H9 (cell line): ENCODE measurements around the gene PBX1. TPM values are rescaled to one million over a fixed set of nuclear protein-coding genes. Genes with fewer than 3 reads are reported as not detected.
A peak's percentile ranks its signal among the peaks of the same experiment; 100 is the strongest.

ENCODE experiments used
- DNase-seq: peaks from one replicate; pipeline ENCODE4 v3.0.0-alpha.2; 2017
- H2AFZ ChIP-seq: one replicate; pipeline ENCODE4 v1.6.1; 2013; ENCODE audit warnings: mild to moderate bottlenecking, low read length, control low read depth, moderate library complexity
- H2AK5ac ChIP-seq: 2 replicates; pipeline ENCODE4 v1.6.1; 2013; ENCODE audit warnings: low read length, control low read depth, mixed read lengths; ENCODE audit not compliant: insufficient read length
- H2BK120ac ChIP-seq: one replicate; pipeline ENCODE4 v1.6.1; 2013; ENCODE audit warnings: low read depth, mild to moderate bottlenecking, low read length, control low read depth, inconsistent platforms; ENCODE audit not compliant: poor library complexity, severe bottlenecking
- H2BK12ac ChIP-seq: 2 replicates; pipeline ENCODE4 v1.6.1; 2013; ENCODE audit warnings: low read length, control low read depth, mixed read lengths, low read depth; ENCODE audit not compliant: insufficient read length
- H2BK15ac ChIP-seq: 2 replicates; pipeline ENCODE4 v1.6.1; 2013; ENCODE audit warnings: low read depth, low read length, control low read depth
- H2BK20ac ChIP-seq: one replicate; pipeline ENCODE4 v1.6.1; 2013; ENCODE audit warnings: low read depth, mild to moderate bottlenecking, low read length, control low read depth, inconsistent platforms; ENCODE audit not compliant: poor library complexity, severe bottlenecking
- H2BK5ac ChIP-seq: 2 replicates; pipeline ENCODE4 v1.6.1; 2013; ENCODE audit warnings: low read length, control low read depth, mixed read lengths; ENCODE audit not compliant: insufficient read length
- H3K14ac ChIP-seq: 2 replicates; pipeline ENCODE4 v1.6.1; 2013; ENCODE audit warnings: low read length, control low read depth; ENCODE audit not compliant: insufficient read depth
- H3K18ac ChIP-seq: 2 replicates; pipeline ENCODE4 v1.6.1; 2013; ENCODE audit warnings: low read depth, mild to moderate bottlenecking, mixed read lengths, low read length, control low read depth; ENCODE audit not compliant: insufficient read length
- H3K23ac ChIP-seq: 2 replicates; pipeline ENCODE4 v1.6.1; 2013; ENCODE audit warnings: low read length, control low read depth, mixed read lengths, low read depth; ENCODE audit not compliant: insufficient read length
- H3K23me2 ChIP-seq: 2 replicates; pipeline ENCODE4 v1.6.1; 2013; ENCODE audit warnings: low read depth, mild to moderate bottlenecking, mixed read lengths, low read length, control low read depth; ENCODE audit not compliant: insufficient read length, poor library complexity, severe bottlenecking
- H3K27ac ChIP-seq: 2 replicates; pipeline ENCODE4 v1.5.1; 2013; ENCODE audit warnings: low read length, control low read depth, mixed read lengths, low read depth; ENCODE audit not compliant: insufficient read length
- H3K27me3 ChIP-seq: 2 replicates; pipeline ENCODE4 v1.6.1; 2013; ENCODE audit warnings: low read length, control low read depth, inconsistent platforms; ENCODE audit not compliant: insufficient read depth
- H3K4ac ChIP-seq: 2 replicates; pipeline ENCODE4 v1.6.1; 2013; ENCODE audit warnings: low read depth, mild to moderate bottlenecking, control low read depth, inconsistent platforms, low read length, moderate library complexity
- H3K4me1 ChIP-seq: 2 replicates; pipeline ENCODE4 v1.6.1; 2013; ENCODE audit warnings: low read length, control low read depth, inconsistent platforms; ENCODE audit not compliant: insufficient read depth
- H3K4me2 ChIP-seq: 2 replicates; pipeline ENCODE4 v1.6.1; 2013; ENCODE audit warnings: low read length, control low read depth, mixed read lengths; ENCODE audit not compliant: insufficient read length, insufficient read depth
- H3K56ac ChIP-seq: 2 replicates; pipeline ENCODE4 v1.6.1; 2013; ENCODE audit warnings: low read depth, mild to moderate bottlenecking, mixed read lengths, low read length, control low read depth; ENCODE audit not compliant: insufficient read length
- H3K79me1 ChIP-seq: 2 replicates; pipeline ENCODE4 v1.6.1; 2013; ENCODE audit warnings: low read depth, mild to moderate bottlenecking, moderate library complexity, low read length, control low read depth, inconsistent platforms; ENCODE audit not compliant: insufficient read depth, poor library complexity, severe bottlenecking
- H3K79me2 ChIP-seq: 2 replicates; pipeline ENCODE4 v1.6.1; 2013; ENCODE audit warnings: low read length, control low read depth, inconsistent platforms; ENCODE audit not compliant: insufficient read depth
- H3K9ac ChIP-seq: 2 replicates; pipeline ENCODE4 v1.6.1; 2013; ENCODE audit warnings: low read length, control low read depth, mixed read lengths; ENCODE audit not compliant: insufficient read length; ENCODE audit errors: extremely low read depth
- H3K9me3 ChIP-seq: one replicate; pipeline ENCODE4 v1.6.1; 2013; ENCODE audit warnings: low read depth, low read length, inconsistent platforms; ENCODE audit not compliant: control insufficient read depth
- H3T11ph ChIP-seq: one replicate; pipeline ENCODE4 v1.6.1; 2013; ENCODE audit warnings: mild to moderate bottlenecking, low read length, control low read depth, inconsistent platforms
- H4K20me1 ChIP-seq: one replicate; pipeline ENCODE4 v1.6.1; 2013; ENCODE audit not compliant: control insufficient read depth, insufficient read length, insufficient read depth
- H4K5ac ChIP-seq: 2 replicates; pipeline ENCODE4 v1.6.1; 2013; ENCODE audit warnings: low read depth, mild to moderate bottlenecking, mixed read lengths, low read length, control low read depth; ENCODE audit not compliant: insufficient read length
- H4K8ac ChIP-seq: replicated peaks from 2 replicates; pipeline ENCODE4 v1.6.1; 2013; ENCODE audit warnings: low read length, control low read depth, mixed read lengths, low read depth; ENCODE audit not compliant: insufficient read length
- H4K91ac ChIP-seq: 2 replicates; pipeline ENCODE4 v1.6.1; 2013; ENCODE audit warnings: low read depth, mild to moderate bottlenecking, moderate library complexity, mixed read lengths, low read length, control low read depth; ENCODE audit not compliant: insufficient read length
- H3K27ac Mint-ChIP-seq, 3 experiments: 2 replicates in 2 of 3; 3 replicates in 1 of 3; pipeline ENCODE4 v1.8.0; 2020 to 2021; ENCODE audit warnings: mixed read lengths in 3 of 3, mild to moderate bottlenecking in 1 of 3, moderate library complexity in 1 of 3
- H3K27me3 Mint-ChIP-seq: 2 replicates; pipeline ENCODE4 v1.8.0; 2021; ENCODE audit warnings: low read depth, mild to moderate bottlenecking, moderate library complexity, mixed read lengths
- H3K36me3 Mint-ChIP-seq, 3 experiments: 2 replicates in 2 of 3; 3 replicates in 1 of 3; pipeline ENCODE4 v1.8.0; 2020 to 2021; ENCODE audit warnings: low read depth in 3 of 3, mixed read lengths in 3 of 3; ENCODE audit not compliant: insufficient read depth in 1 of 3
- H3K4me1 Mint-ChIP-seq, 2 experiments: 2 replicates each; pipeline ENCODE4 v1.8.0; 2020; ENCODE audit warnings: mixed read lengths in 2 of 2
- H3K4me3 Mint-ChIP-seq, 2 experiments: 2 replicates in 1 of 2; 3 replicates in 1 of 2; pipeline ENCODE4 v1.8.0; 2020 to 2021; ENCODE audit warnings: mild to moderate bottlenecking in 2 of 2, mixed read lengths in 2 of 2, moderate library complexity in 1 of 2
- H3K9me3 Mint-ChIP-seq, 2 experiments: 2 replicates in 1 of 2; 3 replicates in 1 of 2; pipeline ENCODE4 v1.8.0; 2020; ENCODE audit warnings: mild to moderate bottlenecking in 2 of 2, mixed read lengths in 2 of 2, moderate library complexity in 1 of 2
- WGBS: extraction: QIAGEN DNeasy Blood & Tissue Kit; methylation state at CpG from one replicate; pipeline ENCODE4 v1.1.7; 2013; ENCODE audit warnings: missing lambda C conversion rate, low lambda C conversion rate, mixed read lengths; ENCODE audit not compliant: insufficient read length; ENCODE audit errors: extremely low coverage; 5-methylcytosine and 5-hydroxymethylcytosine counted together
- total RNA-seq: library from RNA; stranded (reverse); gene quantifications from 2 replicates; pipeline ENCODE4 v1.2.1, GENCODE V29; 2021
- TF ChIP-seq, protein P1 (sequence below): fragments of 200-600 bp; sonication (generic); conservative IDR thresholded peaks from 3 replicates; pipeline ENCODE4 v1.8.0; 2021; ENCODE audit warnings: antibody characterized with exemption, mild to moderate bottlenecking

The PBX1 gene
- total RNA-seq, 1 experiment from 2014 or later, result 142 TPM

DNA sequence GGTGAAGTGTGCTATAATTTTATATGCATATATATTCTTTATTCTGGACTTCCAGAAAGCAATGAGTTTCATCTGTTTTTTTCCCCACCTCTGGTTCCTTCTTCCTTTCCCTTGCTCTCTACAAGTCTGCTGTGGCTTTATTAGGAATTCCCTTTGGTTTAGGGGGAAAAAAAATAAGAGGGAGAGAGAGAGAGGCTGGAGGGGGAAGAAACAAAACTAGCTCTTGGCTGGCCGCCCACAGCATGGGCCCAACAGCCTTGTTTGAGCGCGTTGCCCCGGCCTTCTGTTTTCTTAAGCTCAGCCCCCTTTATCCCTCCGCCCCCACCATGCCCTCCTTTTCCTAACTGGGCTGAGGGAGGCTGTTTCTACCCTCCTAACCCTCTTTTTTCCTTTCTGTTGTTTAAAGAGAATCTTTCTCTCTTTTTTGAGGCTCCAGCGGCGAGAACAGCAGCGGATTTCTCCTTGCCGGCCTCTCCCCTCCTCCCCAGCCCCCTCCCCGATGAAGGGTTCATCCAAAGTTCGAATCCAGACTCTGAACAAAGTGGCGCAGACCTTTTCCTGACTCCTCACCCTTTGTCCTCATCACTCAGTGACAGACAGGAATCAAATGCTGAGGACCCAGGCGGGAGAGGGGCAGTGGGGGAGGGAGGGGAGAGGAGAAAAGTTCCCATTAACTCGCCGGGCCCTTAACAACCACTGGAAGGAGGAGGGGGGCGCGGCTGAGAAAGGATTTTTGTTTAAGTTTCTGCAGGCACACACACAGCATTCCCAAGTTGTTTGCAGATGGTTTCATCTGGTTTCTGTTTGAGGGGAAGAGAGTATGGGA lies 29.7 kb downstream of the PBX1 start:
- TF ChIP-seq, protein P1, sequence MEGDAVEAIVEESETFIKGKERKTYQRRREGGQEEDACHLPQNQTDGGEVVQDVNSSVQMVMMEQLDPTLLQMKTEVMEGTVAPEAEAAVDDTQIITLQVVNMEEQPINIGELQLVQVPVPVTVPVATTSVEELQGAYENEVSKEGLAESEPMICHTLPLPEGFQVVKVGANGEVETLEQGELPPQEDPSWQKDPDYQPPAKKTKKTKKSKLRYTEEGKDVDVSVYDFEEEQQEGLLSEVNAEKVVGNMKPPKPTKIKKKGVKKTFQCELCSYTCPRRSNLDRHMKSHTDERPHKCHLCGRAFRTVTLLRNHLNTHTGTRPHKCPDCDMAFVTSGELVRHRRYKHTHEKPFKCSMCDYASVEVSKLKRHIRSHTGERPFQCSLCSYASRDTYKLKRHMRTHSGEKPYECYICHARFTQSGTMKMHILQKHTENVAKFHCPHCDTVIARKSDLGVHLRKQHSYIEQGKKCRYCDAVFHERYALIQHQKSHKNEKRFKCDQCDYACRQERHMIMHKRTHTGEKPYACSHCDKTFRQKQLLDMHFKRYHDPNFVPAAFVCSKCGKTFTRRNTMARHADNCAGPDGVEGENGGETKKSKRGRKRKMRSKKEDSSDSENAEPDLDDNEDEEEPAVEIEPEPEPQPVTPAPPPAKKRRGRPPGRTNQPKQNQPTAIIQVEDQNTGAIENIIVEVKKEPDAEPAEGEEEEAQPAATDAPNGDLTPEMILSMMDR, result no peak
- Mint-ChIP-seq H3K4me1 (peaks cover 92 to 100% of the 10 kb centered on the region in 2 experiments), H3K27ac (peak overlapping the region; percentile 97 to 99 (median 97)), H3K27me3 (no peaks in the 10 kb centered on the region), H3K9me3 (no peaks in the 10 kb centered on the region), H3K36me3 (peaks cover 7 to 30% (median 29%) of the 10 kb centered on the region in 3 experiments), H3K4me3 (peak overlapping the region; percentile 42 to 70)
- H2BK5ac ChIP-seq, result no peak overlapping the region
- H3K79me1 ChIP-seq, result peaks cover 15% of the 10 kb centered on the region
- H3K79me2 ChIP-seq, result peaks cover 39% of the 10 kb centered on the region; the same call in 1 of the 2 replicates
- H3K9ac ChIP-seq, result no peak overlapping the region
- H3K23ac ChIP-seq, result no peak overlapping the region
- H3T11ph ChIP-seq, result no peak overlapping the region
- H3K9me3 ChIP-seq, result no peaks in the 10 kb centered on the region
- H4K20me1 ChIP-seq, result peaks cover 3% of the 10 kb centered on the region
- no peak overlapping the region for H4K91ac ChIP-seq
- H2AFZ ChIP-seq, result no peak overlapping the region
- H2BK15ac ChIP-seq, result no peak overlapping the region
- no peak overlapping the region for H2BK20ac ChIP-seq
- H2AK5ac ChIP-seq, result no peak overlapping the region
- no peak overlapping the region for H3K4ac ChIP-seq
- H3K27ac ChIP-seq, result peak overlapping the region; percentile 44
- H3K56ac ChIP-seq, result no peak overlapping the region
- no peaks in the 10 kb centered on the region for H3K27me3 ChIP-seq
- peak; percentile 61 for DNase-seq
- no peak overlapping the region for H4K8ac ChIP-seq
- H2BK12ac ChIP-seq, result no peak overlapping the region
- peak overlapping the region; percentile 49; the same call in 1 of the 2 replicates for H3K14ac ChIP-seq
- H2BK120ac ChIP-seq, result no peak overlapping the region
- peaks cover 43% of the 10 kb centered on the region for H3K4me1 ChIP-seq
- no peak overlapping the region for H3K18ac ChIP-seq
- peak overlapping the region; percentile 29 for H3K4me2 ChIP-seq
- H3K23me2 ChIP-seq, result no peaks in the 10 kb centered on the region
- no CpG with 5 or more reads among the region's 17 CpGs for WGBS
- no peak overlapping the region for H4K5ac ChIP-seq
